OCI-LY7 (cell line): ENCODE results near the gene SEC22C. TPM values are rescaled to one million over a fixed set of nuclear protein-coding genes. Genes with fewer than 3 reads are reported as not detected.

Experiments used
- BruUV-seq: library from RNA; stranded (reverse); fragments of 400-500 nt; replicated peaks from 2 replicates; lab custom pipeline; 2021; lab: Mats Ljungman, UMichigan
- CTCF ChIA-PET: fragments of 300-600 bp; sonication (Branson Sonifier 250); formaldehyde crosslinking; loops from one replicate; lab custom pipeline; 2022; ENCODE audit warnings: antibody characterized with exemption; ENCODE audit not compliant: unreplicated experiment; lab: Charles Lee
- POLR2A ChIA-PET: fragments of 300-600 bp; sonication (Branson Sonifier 250); formaldehyde crosslinking; loops from one replicate; lab custom pipeline; 2022; ENCODE audit warnings: antibody characterized with exemption; lab: Charles Lee
- DNase-seq: peaks from one replicate; pipeline ENCODE4 v3.0.0-alpha.2; 2015; ENCODE audit warnings: low spot score
- H2AFZ ChIP-seq: fragments of 200-600 bp; sonication (generic), shearing (Covaris generic); 2 replicates; pipeline ENCODE4 v1.6.1; 2014; ENCODE audit warnings: mild to moderate bottlenecking, antibody characterized with exemption, low read length, moderate library complexity
- H3K27ac ChIP-seq: fragments of 200-600 bp; sonication (generic); 2 replicates; pipeline ENCODE4 v1.5.1; 2014; ENCODE audit warnings: mixed run types, low read depth, mild to moderate bottlenecking, moderate library complexity, low read length, inconsistent platforms; ENCODE audit not compliant: poor library complexity, severe bottlenecking
- H3K36me3 ChIP-seq: fragments of 200-600 bp; sonication (generic); 2 replicates; pipeline ENCODE4 v1.6.1; 2014; ENCODE audit warnings: mild to moderate bottlenecking, antibody characterized with exemption, low read length, moderate library complexity, mixed read lengths; ENCODE audit not compliant: insufficient read depth
- H3K4me1 ChIP-seq: fragments of 200-600 bp; sonication (generic); 2 replicates; pipeline ENCODE4 v1.5.1; 2014; ENCODE audit warnings: mild to moderate bottlenecking, low read length; ENCODE audit not compliant: insufficient read depth, poor library complexity, severe bottlenecking
- H3K4me2 ChIP-seq: fragments of 200-600 bp; sonication (generic); 2 replicates; pipeline ENCODE4 v1.6.1; 2014; ENCODE audit warnings: mild to moderate bottlenecking, low read length
- H3K4me3 ChIP-seq: fragments of 200-600 bp; sonication (generic); 2 replicates; pipeline ENCODE4 v1.5.1; 2014; ENCODE audit warnings: mild to moderate bottlenecking, low read depth, low read length; ENCODE audit not compliant: poor library complexity, severe bottlenecking
- H3K79me2 ChIP-seq: fragments of 200-600 bp; sonication (generic); 2 replicates; pipeline ENCODE4 v1.6.1; 2016; ENCODE audit warnings: low read depth, mild to moderate bottlenecking, low read length, moderate library complexity, mixed read lengths; ENCODE audit not compliant: insufficient read depth
- H3K9me2 ChIP-seq: fragments of 200-600 bp; sonication (generic); 2 replicates; pipeline ENCODE4 v1.6.1; 2016; ENCODE audit warnings: mild to moderate bottlenecking, low read length, mixed read lengths; ENCODE audit not compliant: insufficient read depth
- H3K9me3 ChIP-seq: fragments of 200-600 bp; sonication (generic); 2 replicates; pipeline ENCODE4 v1.6.1; 2014; ENCODE audit warnings: mild to moderate bottlenecking, mixed run types, low read length, mixed read lengths
- H4K20me1 ChIP-seq: fragments of 200-600 bp; sonication (generic); 2 replicates; pipeline ENCODE4 v1.6.1; 2014; ENCODE audit warnings: mild to moderate bottlenecking, antibody characterized with exemption, low read length, moderate library complexity, mixed read lengths; ENCODE audit not compliant: insufficient read depth
- EZH2phosphoT487 ChIP-seq: fragments of 200-600 bp; sonication (generic); IDR thresholded peaks from 2 replicates; pipeline ENCODE4 v1.6.1; 2018; ENCODE audit warnings: low read depth, borderline replicate concordance, mild to moderate bottlenecking, mixed run types, antibody characterized with exemption, low read length, moderate library complexity, mixed read lengths
- intact Hi-C: fragments of 100-400 bp; cut with micrococcal nuclease; formaldehyde crosslinking; loops from one replicate; pipeline ENCODE4 v1.10.0; 2022; ENCODE audit not compliant: unreplicated experiment
- total RNA-seq, 2 experiments: library from RNA; depleted of rRNA in 1 of 2; stranded (reverse); fragments of >200 nt in 1 of 2; shearing (Covaris generic) in 1 of 2; gene quantifications; 2 replicates each; pipeline ENCODE4 v1.2.3, GENCODE V29; 2014 to 2022
- TF ChIP-seq, protein P1 (sequence below): fragments of 200-600 bp; sonication (generic); conservative IDR thresholded peaks from 2 replicates; pipeline ENCODE4 v1.5.1; 2014; ENCODE audit warnings: mild to moderate bottlenecking, antibody characterized with exemption, low read length, moderate library complexity, mixed read lengths

SEC22C gene
- total RNA-seq, 2 experiments from 2014 or later: 33.0 to 36.2 TPM

DNA sequence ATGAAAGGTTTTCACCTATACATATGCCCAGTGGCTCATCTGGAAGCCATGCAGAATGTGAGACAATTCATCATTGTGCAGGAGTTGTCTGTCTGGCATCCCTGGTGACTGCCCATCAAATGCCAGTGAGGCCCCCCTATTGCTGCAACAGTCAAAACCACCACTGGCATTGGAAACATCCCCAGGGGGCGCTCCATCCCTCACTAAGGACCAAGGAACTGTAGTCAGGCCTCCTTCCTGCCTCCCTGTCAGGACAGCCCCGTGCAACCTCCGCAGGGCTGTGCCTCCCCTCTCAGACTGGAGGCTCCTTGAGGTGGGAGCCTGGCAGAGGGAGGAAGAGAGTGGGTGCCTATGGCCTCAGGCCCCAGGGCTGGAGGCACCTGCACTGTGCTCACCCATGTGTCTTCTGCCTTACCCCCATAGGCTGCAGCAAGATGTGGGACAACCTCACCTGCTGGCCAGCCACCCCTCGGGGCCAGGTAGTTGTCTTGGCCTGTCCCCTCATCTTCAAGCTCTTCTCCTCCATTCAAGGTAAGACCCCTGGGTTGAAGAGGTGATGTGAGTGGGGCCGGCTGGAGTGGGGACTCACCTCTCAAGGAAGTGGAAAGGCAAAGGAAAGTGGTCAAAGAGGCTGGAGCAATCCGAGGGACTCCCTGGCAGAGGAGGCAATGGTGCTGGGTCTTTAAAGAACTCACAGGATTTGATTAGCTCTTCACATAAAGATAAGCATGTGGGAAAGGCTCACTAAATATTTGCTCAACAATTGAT is 62.8 kb downstream of the SEC22C start:
- Histone ChIP-seq H3K9me2 (no peaks in the 10 kb centered on the region), H2AFZ (no peak overlapping the region), H4K20me1 (no peaks in the 10 kb centered on the region), H3K9me3 (no peaks in the 10 kb centered on the region), H3K79me2 (no peaks in the 10 kb centered on the region), H3K4me3 (no peak overlapping the region), H3K4me2 (no peak overlapping the region), H3K36me3 (no peaks in the 10 kb centered on the region), H3K4me1 (no peaks in the 10 kb centered on the region), H3K27ac (no peak overlapping the region)
- ChIA-PET CTCF (no interaction called here), POLR2A (interaction anchor here (1.2 kb wide), 1 partner anchor 17 kb away, joined by 3 read pairs; the partner anchor contains the start of gene VIPR1)
- intact Hi-C loops: no loop called here
- no peak for TF ChIP-seq EZH2phosphoT487
- TF ChIP-seq, protein P1, sequence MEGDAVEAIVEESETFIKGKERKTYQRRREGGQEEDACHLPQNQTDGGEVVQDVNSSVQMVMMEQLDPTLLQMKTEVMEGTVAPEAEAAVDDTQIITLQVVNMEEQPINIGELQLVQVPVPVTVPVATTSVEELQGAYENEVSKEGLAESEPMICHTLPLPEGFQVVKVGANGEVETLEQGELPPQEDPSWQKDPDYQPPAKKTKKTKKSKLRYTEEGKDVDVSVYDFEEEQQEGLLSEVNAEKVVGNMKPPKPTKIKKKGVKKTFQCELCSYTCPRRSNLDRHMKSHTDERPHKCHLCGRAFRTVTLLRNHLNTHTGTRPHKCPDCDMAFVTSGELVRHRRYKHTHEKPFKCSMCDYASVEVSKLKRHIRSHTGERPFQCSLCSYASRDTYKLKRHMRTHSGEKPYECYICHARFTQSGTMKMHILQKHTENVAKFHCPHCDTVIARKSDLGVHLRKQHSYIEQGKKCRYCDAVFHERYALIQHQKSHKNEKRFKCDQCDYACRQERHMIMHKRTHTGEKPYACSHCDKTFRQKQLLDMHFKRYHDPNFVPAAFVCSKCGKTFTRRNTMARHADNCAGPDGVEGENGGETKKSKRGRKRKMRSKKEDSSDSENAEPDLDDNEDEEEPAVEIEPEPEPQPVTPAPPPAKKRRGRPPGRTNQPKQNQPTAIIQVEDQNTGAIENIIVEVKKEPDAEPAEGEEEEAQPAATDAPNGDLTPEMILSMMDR: peak; percentile 71
- no TSS peak for BruUV-seq
- peak; percentile 50 for DNase-seq

DNA sequence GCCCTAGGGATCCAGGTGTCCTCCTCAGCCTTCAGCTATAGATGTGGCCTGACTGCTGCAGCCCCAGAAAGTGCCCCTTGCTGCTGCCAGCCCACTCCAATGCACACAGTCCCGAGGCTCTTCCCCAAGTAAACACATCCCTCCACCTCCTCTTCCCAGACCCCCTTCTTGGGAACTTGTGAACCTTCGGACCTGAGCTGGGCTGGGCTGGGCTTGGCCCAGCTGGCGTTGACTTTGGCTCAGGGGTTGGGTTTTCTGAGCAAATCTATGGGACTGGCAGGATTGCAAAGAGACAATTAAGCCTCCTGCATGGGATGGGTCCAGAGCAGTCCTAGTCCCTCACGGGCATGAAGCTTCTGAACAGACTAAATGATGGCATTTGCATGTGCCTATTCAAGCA is 64.7 kb downstream of the SEC22C start:
- H2AFZ ChIP-seq: no peak overlapping the region
- no peak for DNase-seq
- H3K4me3 ChIP-seq: no peak overlapping the region
- intact Hi-C loops: no loop called here
- no TSS peak for BruUV-seq
- CTCF ChIA-PET: no interaction called here
- TF ChIP-seq, protein P1: no peak
- TF ChIP-seq EZH2phosphoT487: no peak
- H3K27ac ChIP-seq: no peak overlapping the region
- no peaks in the 10 kb centered on the region for H3K79me2 ChIP-seq
- H3K36me3 ChIP-seq: no peaks in the 10 kb centered on the region
- no peaks in the 10 kb centered on the region for H4K20me1 ChIP-seq
- no peaks in the 10 kb centered on the region for H3K4me1 ChIP-seq
- H3K9me2 ChIP-seq: no peaks in the 10 kb centered on the region
- POLR2A ChIA-PET: interaction anchor here (1.8 kb wide), 1 partner anchor 9 kb away, joined by 3 read pairs; no protein-coding TSS in a partner anchor
- no peaks in the 10 kb centered on the region for H3K9me3 ChIP-seq
- H3K4me2 ChIP-seq: no peak overlapping the region

DNA sequence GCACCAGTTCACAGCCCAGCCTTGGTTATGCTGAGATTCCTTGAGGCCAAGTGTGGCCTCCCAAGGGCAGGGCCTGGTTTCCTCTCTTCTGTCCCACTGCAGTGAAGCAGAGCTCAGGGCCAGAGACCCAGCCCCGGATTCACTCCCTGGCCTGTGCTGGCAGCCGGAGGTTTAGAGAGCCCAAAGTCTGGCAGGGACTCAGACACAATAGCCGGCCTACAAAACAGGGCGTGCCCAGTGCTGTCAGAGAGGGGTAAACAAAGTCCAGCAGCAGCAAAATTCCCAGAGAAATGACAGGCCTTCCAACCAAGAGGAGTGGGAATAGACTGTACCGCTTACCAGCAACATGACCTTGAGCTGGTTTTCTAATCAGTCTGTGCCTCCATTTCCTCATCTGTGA is 65.3 kb downstream of the SEC22C start:
- no peak for TF ChIP-seq EZH2phosphoT487
- TF ChIP-seq, protein P1: no peak
- Histone ChIP-seq H3K9me2 (no peaks in the 10 kb centered on the region), H3K4me1 (no peaks in the 10 kb centered on the region), H3K36me3 (no peaks in the 10 kb centered on the region), H3K9me3 (no peaks in the 10 kb centered on the region), H2AFZ (no peak overlapping the region), H3K27ac (no peak overlapping the region), H4K20me1 (no peaks in the 10 kb centered on the region), H3K4me2 (no peak overlapping the region), H3K79me2 (no peaks in the 10 kb centered on the region), H3K4me3 (no peak overlapping the region)
- DNase-seq: no peak
- ChIA-PET CTCF (no interaction called here), POLR2A (interaction anchor here (1.8 kb wide), 1 partner anchor 10 kb away, joined by 3 read pairs; no protein-coding TSS in a partner anchor)
- intact Hi-C loops: no loop called here
- BruUV-seq: no TSS peak
